Smooth muscle cell (in vitro differentiated cells): ENCODE results near the gene PSAPL1. TPM values are rescaled to one million over a fixed set of nuclear protein-coding genes. Genes with fewer than 3 reads are reported as not detected.

Experiments used
- DNase-seq: peaks from one replicate; lab custom pipeline; 2025; ENCODE audit not compliant: unreplicated experiment; lab: John Stamatoyannopoulos, UW
- H2AFZ ChIP-seq: fragments of 200-600 bp; sonication (generic); 2 replicates; pipeline ENCODE4 v1.6.0; 2016; ENCODE audit warnings: antibody characterized with exemption, low read depth, mild to moderate bottlenecking
- H3F3A ChIP-seq: fragments of 200-600 bp; sonication (generic); 2 replicates; pipeline ENCODE4 v1.6.0; 2017; ENCODE audit warnings: antibody characterized with exemption, low read depth
- H3K27ac ChIP-seq: fragments of 200-600 bp; sonication (generic); 2 replicates; pipeline ENCODE4 v1.5.1; 2016; ENCODE audit warnings: low read depth, mild to moderate bottlenecking
- H3K27me3 ChIP-seq: fragments of 200-600 bp; sonication (generic); 2 replicates; pipeline ENCODE4 v1.6.1; 2016; ENCODE audit warnings: low read depth, mild to moderate bottlenecking
- H3K36me3 ChIP-seq: fragments of 200-600 bp; sonication (generic); 2 replicates; pipeline ENCODE4 v1.5.1; 2016; ENCODE audit warnings: low read depth
- H3K4me1 ChIP-seq: fragments of 200-600 bp; sonication (generic); 2 replicates; pipeline ENCODE4 v1.5.1; 2016; ENCODE audit warnings: low read depth
- H3K4me2 ChIP-seq: fragments of 200-600 bp; sonication (generic); 2 replicates; pipeline ENCODE4 v1.6.0; 2016; ENCODE audit warnings: mild to moderate bottlenecking
- H3K4me3 ChIP-seq: fragments of 200-600 bp; sonication (generic); 2 replicates; pipeline ENCODE4 v1.5.1; 2016; ENCODE audit warnings: mild to moderate bottlenecking
- H3K79me2 ChIP-seq: fragments of 200-600 bp; sonication (generic); 2 replicates; pipeline ENCODE4 v1.6.0; 2016; ENCODE audit warnings: low read depth, mild to moderate bottlenecking
- H3K9ac ChIP-seq: fragments of 200-600 bp; sonication (generic); 2 replicates; pipeline ENCODE4 v1.6.0; 2016; ENCODE audit warnings: low read depth
- H3K9me3 ChIP-seq: fragments of 200-600 bp; sonication (generic); replicated peaks from 2 replicates; pipeline ENCODE4 v1.5.1; 2016; ENCODE audit warnings: low read depth
- H4K20me1 ChIP-seq: fragments of 200-600 bp; sonication (generic); 2 replicates; pipeline ENCODE4 v1.6.0; 2016; ENCODE audit warnings: low read depth
- WGBS: methylation state at CpG from one replicate; pipeline ENCODE4 v1.1.7; 2016; ENCODE audit warnings: low lambda C conversion rate; 5-methylcytosine and 5-hydroxymethylcytosine counted together
- polyA plus RNA-seq: library from polyadenylated mRNA; unstranded; fragments of >200 nt; fragmentation: Nextera tagmentation; extraction: Ambion mirVana; gene quantifications from 2 replicates; pipeline ENCODE4 v1.2.1, GENCODE V29; 2016
- total RNA-seq: library from RNA; depleted of rRNA; stranded (reverse); fragments of >200 nt; gene quantifications from 2 replicates; pipeline ENCODE4 v1.2.3, GENCODE V29; 2014
- TF ChIP-seq, protein P1 (sequence below): fragments of 200-600 bp; sonication (generic); IDR thresholded peaks from 2 replicates; pipeline ENCODE4 v1.5.1; 2017; ENCODE audit warnings: borderline replicate concordance, mild to moderate bottlenecking, antibody characterized with exemption; ENCODE audit not compliant: insufficient read depth, poor library complexity, severe bottlenecking

PSAPL1 gene
- total and polyA plus RNA-seq, 2 experiments from 2014 or later = not detected

DNA sequence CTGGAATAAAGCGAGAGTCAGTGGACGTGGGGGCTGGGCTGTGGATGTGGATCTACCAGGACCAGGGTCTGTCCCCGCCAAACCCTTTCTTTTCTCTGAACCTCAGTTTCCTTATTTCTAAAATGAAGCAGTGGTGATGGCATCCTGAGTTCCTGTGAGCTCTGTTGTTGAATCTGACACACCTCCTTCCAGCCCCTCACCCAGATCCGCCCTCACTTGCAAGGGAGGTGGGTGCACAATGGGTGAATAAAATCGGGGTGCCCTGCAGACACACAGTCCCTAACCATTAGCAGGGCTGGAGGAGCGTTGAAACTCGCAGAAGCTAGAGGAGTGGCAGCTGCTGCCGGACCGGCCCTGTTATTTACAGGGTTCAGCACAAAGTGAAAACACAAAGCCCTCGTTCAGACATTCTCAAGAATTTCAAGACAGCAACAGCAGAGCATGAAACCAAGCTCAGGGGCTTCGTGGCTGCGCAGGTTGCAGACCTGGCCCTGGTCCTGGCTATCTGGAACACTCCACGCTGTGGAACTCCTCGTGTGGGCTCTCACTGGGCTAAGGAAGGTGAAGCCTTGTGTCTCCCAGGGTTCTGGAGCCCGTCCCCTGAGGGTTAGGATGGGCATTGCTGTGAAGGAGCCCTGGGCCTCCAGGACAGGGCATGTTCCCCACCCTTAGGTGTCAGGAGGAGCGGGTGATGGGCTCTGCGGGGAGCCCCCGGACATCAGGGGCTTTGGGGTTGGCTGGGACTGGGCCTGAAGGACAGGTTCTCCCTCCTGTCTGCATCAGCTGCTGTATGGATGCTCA is 42.9 kb downstream of the PSAPL1 start:
- 89% methylated on average over 18 of the region's 18 CpGs for WGBS
- TF ChIP-seq, protein P1, sequence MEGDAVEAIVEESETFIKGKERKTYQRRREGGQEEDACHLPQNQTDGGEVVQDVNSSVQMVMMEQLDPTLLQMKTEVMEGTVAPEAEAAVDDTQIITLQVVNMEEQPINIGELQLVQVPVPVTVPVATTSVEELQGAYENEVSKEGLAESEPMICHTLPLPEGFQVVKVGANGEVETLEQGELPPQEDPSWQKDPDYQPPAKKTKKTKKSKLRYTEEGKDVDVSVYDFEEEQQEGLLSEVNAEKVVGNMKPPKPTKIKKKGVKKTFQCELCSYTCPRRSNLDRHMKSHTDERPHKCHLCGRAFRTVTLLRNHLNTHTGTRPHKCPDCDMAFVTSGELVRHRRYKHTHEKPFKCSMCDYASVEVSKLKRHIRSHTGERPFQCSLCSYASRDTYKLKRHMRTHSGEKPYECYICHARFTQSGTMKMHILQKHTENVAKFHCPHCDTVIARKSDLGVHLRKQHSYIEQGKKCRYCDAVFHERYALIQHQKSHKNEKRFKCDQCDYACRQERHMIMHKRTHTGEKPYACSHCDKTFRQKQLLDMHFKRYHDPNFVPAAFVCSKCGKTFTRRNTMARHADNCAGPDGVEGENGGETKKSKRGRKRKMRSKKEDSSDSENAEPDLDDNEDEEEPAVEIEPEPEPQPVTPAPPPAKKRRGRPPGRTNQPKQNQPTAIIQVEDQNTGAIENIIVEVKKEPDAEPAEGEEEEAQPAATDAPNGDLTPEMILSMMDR = no peak
- no peaks in the 10 kb centered on the region for H3K36me3 ChIP-seq

DNA sequence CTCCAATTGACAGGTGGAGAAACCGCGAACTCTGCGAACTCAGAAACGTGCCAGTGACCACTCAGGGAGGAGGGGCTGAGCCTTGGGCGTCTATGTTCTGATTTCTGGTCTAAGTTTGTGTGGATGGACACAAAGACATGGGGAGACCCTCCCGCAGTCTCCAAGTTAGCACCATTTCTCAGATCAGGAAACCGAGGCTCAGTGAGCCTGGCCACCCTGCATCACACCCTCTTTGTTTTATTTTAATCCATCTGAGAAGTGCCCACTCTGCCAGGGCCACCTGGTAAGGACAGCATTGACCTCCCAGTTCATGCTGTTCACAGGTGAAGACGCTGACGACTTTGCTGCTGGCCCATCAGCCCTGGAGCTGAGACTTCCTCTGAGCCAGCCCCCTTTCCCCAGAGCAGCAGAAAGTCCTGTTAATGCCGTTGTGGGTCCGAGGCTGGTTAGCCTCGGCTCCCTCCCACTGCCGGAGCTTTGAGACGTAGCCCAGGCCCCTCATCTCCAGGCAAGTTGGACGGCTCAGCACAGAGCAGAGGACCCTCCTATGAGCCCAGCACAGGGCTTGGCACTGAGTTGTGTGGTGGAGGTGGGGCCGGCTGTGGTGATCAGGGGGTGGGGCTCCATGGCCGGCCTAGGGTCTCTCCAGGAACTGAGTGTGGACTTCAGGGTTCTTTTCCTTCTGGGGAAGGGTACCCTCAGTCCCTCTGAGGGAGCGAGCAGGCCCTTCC is 43.7 kb downstream of the PSAPL1 start:
- TF ChIP-seq, protein P1 = no peak
- Histone ChIP-seq H3K4me2 (no peak overlapping the region), H3K9ac (no peak overlapping the region), H3K9me3 (no peaks in the 10 kb centered on the region), H3F3A (no peaks in the 10 kb centered on the region), H2AFZ (no peak overlapping the region), H3K79me2 (no peaks in the 10 kb centered on the region), H3K27me3 (no peaks in the 10 kb centered on the region), H3K4me1 (peaks cover 15% of the 10 kb centered on the region), H3K36me3 (no peaks in the 10 kb centered on the region), H3K27ac (no peak overlapping the region), H3K4me3 (no peak overlapping the region), H4K20me1 (no peaks in the 10 kb centered on the region)
- no peak for DNase-seq
- 86% methylated on average over 18 of the region's 18 CpGs for WGBS

More for the DNA sequence above, 42.9 kb downstream of the PSAPL1 start:
- H3K27me3 ChIP-seq = no peaks in the 10 kb centered on the region
- no peak overlapping the region for H2AFZ ChIP-seq
- no peak overlapping the region for H3K4me3 ChIP-seq
- peaks cover 23% of the 10 kb centered on the region for H3K4me1 ChIP-seq
- no peaks in the 10 kb centered on the region for H3K79me2 ChIP-seq
- no peaks in the 10 kb centered on the region for H3K9me3 ChIP-seq
- H3K27ac ChIP-seq = no peak overlapping the region
- H3K4me2 ChIP-seq = no peak overlapping the region
- H4K20me1 ChIP-seq = no peaks in the 10 kb centered on the region
- no peak for DNase-seq
- no peak overlapping the region for H3K9ac ChIP-seq
- H3F3A ChIP-seq = no peaks in the 10 kb centered on the region

DNA sequence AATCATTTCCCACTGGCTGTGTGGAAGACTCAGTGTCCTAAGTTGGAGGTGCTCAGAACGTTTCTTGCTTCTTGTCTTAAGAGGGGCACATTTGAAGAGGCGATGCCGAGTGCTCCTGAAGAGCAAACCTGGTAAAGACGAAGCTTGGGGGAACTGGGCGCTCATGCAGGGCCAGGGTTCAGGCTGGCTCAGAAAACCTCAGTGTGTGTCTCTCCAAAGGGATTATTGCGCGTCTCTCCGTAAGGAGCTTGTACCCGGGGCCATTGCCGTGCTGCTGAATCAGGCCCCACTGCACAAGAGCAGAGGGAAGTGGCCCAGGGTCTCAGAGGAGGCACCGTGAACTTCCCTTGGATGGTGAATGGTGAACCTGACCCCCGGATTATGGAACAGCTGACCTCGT is 44.4 kb downstream of the PSAPL1 start:
- Histone ChIP-seq H3K27ac (no peak overlapping the region), H3F3A (no peaks in the 10 kb centered on the region), H3K27me3 (no peaks in the 10 kb centered on the region), H3K4me2 (no peak overlapping the region), H2AFZ (no peak overlapping the region), H3K9ac (no peak overlapping the region), H3K36me3 (no peaks in the 10 kb centered on the region), H4K20me1 (no peaks in the 10 kb centered on the region), H3K4me1 (peaks cover 9% of the 10 kb centered on the region), H3K79me2 (no peaks in the 10 kb centered on the region), H3K4me3 (no peak overlapping the region), H3K9me3 (no peaks in the 10 kb centered on the region)
- 95% methylated on average over 13 of the region's 13 CpGs for WGBS
- DNase-seq = no peak
- TF ChIP-seq, protein P1 = no peak
